Ascending aorta (tissue), 2 donors: ENCODE data around the gene BRAF. TPM values are rescaled to one million over a fixed set of nuclear protein-coding genes. Genes with fewer than 3 reads are reported as not detected.

Experiments
- DNase-seq, 2 donors: peaks; one replicate each; pipeline ENCODE4 v3.0.0-alpha.2; 2019; ENCODE audit warnings: low spot score in 2 of 2
- H3K27ac ChIP-seq, 2 donors: fragments of 200-600 bp; sonication (generic); one replicate each; pipeline ENCODE4 v1.5.1; 2016 to 2017; ENCODE audit warnings: mild to moderate bottlenecking in 1 of 2
- H3K27me3 ChIP-seq: fragments of 200-600 bp; sonication (generic); one replicate; pipeline ENCODE4 v1.5.1; 2017
- H3K36me3 ChIP-seq, 2 donors: fragments of 200-600 bp; sonication (generic); one replicate each; pipeline ENCODE4 v1.5.1; 2016
- H3K4me1 ChIP-seq, 2 donors: fragments of 200-600 bp; sonication (generic); one replicate each; pipeline ENCODE4 v1.5.1; 2016 to 2017; ENCODE audit warnings: mild to moderate bottlenecking in 1 of 2
- H3K4me3 ChIP-seq, 2 donors: fragments of 200-600 bp; sonication (generic); one replicate each; pipeline ENCODE4 v1.5.1; 2016 to 2017; ENCODE audit warnings: mild to moderate bottlenecking in 1 of 2
- H3K9me3 ChIP-seq, 2 donors: fragments of 200-600 bp; sonication (generic); one replicate each; pipeline ENCODE4 v1.5.1; 2016
- CTCF ChIP-seq, 3 experiments: fragments of 200-600 bp in 2 of 3; fragments of 450-650 bp in 1 of 3; sonication (generic) in 2 of 3; IDR thresholded peaks; one replicate each; pipeline ENCODE4 v1.5.1; 2016 to 2019; ENCODE audit warnings: antibody characterized with exemption in 3 of 3, mild to moderate bottlenecking in 1 of 3, moderate library complexity in 1 of 3
- intact Hi-C: fragments of 100-400 bp; cut with DNase I; formaldehyde crosslinking; loops from one replicate; pipeline ENCODE4 v1.15.1; 2023
- total RNA-seq: library from RNA; depleted of rRNA; stranded (reverse); fragments of >200 nt; gene quantifications from one replicate; pipeline ENCODE4 v1.1.0, GENCODE V29; 2016

Gene BRAF
- total RNA-seq, 1 donor from 2014 or later, result 14.2 TPM

- Histone ChIP-seq H3K4me1 (no peaks in the 10 kb centered on the region), H3K4me3 (no peak overlapping the region), H3K27ac (no peak overlapping the region), H3K36me3 (peaks cover 16 to 20% of the 10 kb centered on the region in 2 donors), H3K27me3 (no peaks in the 10 kb centered on the region), H3K9me3 (no peaks in the 10 kb centered on the region)
- no peak for TF ChIP-seq CTCF (IDR thresholded peaks at IDR 0.05)
- intact Hi-C loops, result no loop called here
- no peak for DNase-seq
These were observed 186.4 kb downstream of the BRAF start for GRCh38 chr7:140738280-140738679.

- no peaks in the 10 kb centered on the region for H3K4me1 ChIP-seq
- H3K9me3 ChIP-seq, result no peaks in the 10 kb centered on the region
- H3K27ac ChIP-seq, result no peak overlapping the region
- H3K4me3 ChIP-seq, result no peak overlapping the region
- H3K36me3 ChIP-seq, result peaks cover 16 to 21% of the 10 kb centered on the region in 2 donors
- no peaks in the 10 kb centered on the region for H3K27me3 ChIP-seq
- no peak for DNase-seq
- no peak for TF ChIP-seq CTCF (IDR thresholded peaks at IDR 0.05)
- intact Hi-C loops, result no loop called here
These were observed 190.0 kb downstream of the BRAF start for GRCh38 chr7:140734729-140735128.

- Histone ChIP-seq H3K9me3 (no peaks in the 10 kb centered on the region), H3K36me3 (peaks cover 12 to 17% of the 10 kb centered on the region in 2 donors)
- no peak for DNase-seq
These were observed 190.6 kb downstream of the BRAF start for GRCh38 chr7:140734096-140734495.

GRCh38 chr7:140732416-140732815 lies 192.3 kb downstream of the BRAF start:
- H3K27me3 ChIP-seq, result no peaks in the 10 kb centered on the region
- DNase-seq, result no peak
- no peak overlapping the region for H3K4me3 ChIP-seq
- H3K9me3 ChIP-seq, result no peaks in the 10 kb centered on the region
- H3K27ac ChIP-seq, result no peak overlapping the region
- no peaks in the 10 kb centered on the region for H3K4me1 ChIP-seq
- intact Hi-C loops, result no loop called here
- TF ChIP-seq CTCF (IDR thresholded peaks at IDR 0.05), result no peak
- H3K36me3 ChIP-seq, result peaks cover 4 to 12% of the 10 kb centered on the region in 2 donors

More at GRCh38 chr7:140734096-140734495, 190.6 kb downstream of the BRAF start:
- Histone ChIP-seq H3K4me1 (no peaks in the 10 kb centered on the region), H3K4me3 (no peak overlapping the region), H3K27me3 (no peaks in the 10 kb centered on the region), H3K27ac (no peak overlapping the region)
- intact Hi-C loops, result no loop called here
- TF ChIP-seq CTCF (IDR thresholded peaks at IDR 0.05), result no peak

GRCh38 chr7:140726281-140726680 lies 198.4 kb downstream of the BRAF start:
- DNase-seq, result no peak

More at GRCh38 chr7:140726281-140726680, 198.4 kb downstream of the BRAF start:
- Histone ChIP-seq H3K27ac (no peak overlapping the region), H3K27me3 (no peaks in the 10 kb centered on the region), H3K4me3 (no peak overlapping the region), H3K36me3 (peaks cover 0 to 13% of the 10 kb centered on the region in 2 donors), H3K4me1 (no peaks in the 10 kb centered on the region), H3K9me3 (no peaks in the 10 kb centered on the region)
- no peak for TF ChIP-seq CTCF (IDR thresholded peaks at IDR 0.05)
- intact Hi-C loops, result no loop called here
